B cell (primary cell): ENCODE results near the gene RSU1. TPM values are rescaled to one million over a fixed set of nuclear protein-coding genes. Genes with fewer than 3 reads are reported as not detected.
A peak's percentile ranks its signal among the peaks of the same experiment; 100 is the strongest.

ENCODE experiments used
- ATAC-seq: fragments of 200-7000 bp; cut with Tn5 transposase; one replicate; pipeline ENCODE4 v1.10.0; 2021; ENCODE audit warnings: low read depth, mild to moderate bottlenecking, moderate number of reproducible peaks, moderate library complexity
- CTCF ChIA-PET: fragments of 350-600 bp; sonication (Branson Sonifier 250); formaldehyde crosslinking; loops from one replicate; lab custom pipeline; 2021; ENCODE audit warnings: antibody characterized with exemption, inconsistent platforms; lab: Charles Lee
- POLR2A ChIA-PET: fragments of 350-600 bp; sonication (Branson Sonifier 250); formaldehyde crosslinking; loops from one replicate; lab custom pipeline; 2021; ENCODE audit warnings: antibody characterized with exemption; lab: Charles Lee
- DNase-seq: peaks from one replicate; pipeline ENCODE4 v3.0.0; 2013
- H2AFZ ChIP-seq: 2 replicates; pipeline ENCODE4 v1.6.1; 2012; ENCODE audit warnings: mild to moderate bottlenecking, low read depth, low read length; ENCODE audit not compliant: insufficient read depth, poor library complexity, severe bottlenecking
- H3K27ac ChIP-seq, 2 donors: 1 replicate in 1 of 2; 2 replicates in 1 of 2; pipeline ENCODE4 v1.5.1; 2012 to 2013; ENCODE audit warnings: low read length in 2 of 2, mild to moderate bottlenecking in 2 of 2, moderate library complexity in 1 of 2
- H3K27me3 ChIP-seq, 4 experiments: fragments of 200-600 bp in 1 of 4; sonication (generic) in 1 of 4; replicated peaks in 1 of 4; 1 replicate in 2 of 4; 2 replicates in 2 of 4; pipeline versions ENCODE4 v1.6.1 to v1.7.0; 2013 to 2016; ENCODE audit warnings: low read length in 3 of 4, mild to moderate bottlenecking in 2 of 4, mixed read lengths in 1 of 4, moderate library complexity in 1 of 4; ENCODE audit not compliant: insufficient read depth in 4 of 4, control insufficient read depth in 3 of 4; ENCODE audit errors: control extremely low read depth in 1 of 4
- H3K36me3 ChIP-seq, 2 experiments: replicated peaks in 1 of 2; 1 replicate in 1 of 2; 2 replicates in 1 of 2; pipeline versions ENCODE4 v1.6.1 to v1.7.1; 2013; ENCODE audit warnings: low read length in 1 of 2; ENCODE audit not compliant: insufficient read depth in 2 of 2, control insufficient read depth in 1 of 2; ENCODE audit errors: control extremely low read depth in 1 of 2, extremely low read depth in 1 of 2
- H3K4me1 ChIP-seq, 2 donors: fragments of 200-600 bp in 1 of 2; sonication (generic) in 1 of 2; 1 replicate in 1 of 2; 2 replicates in 1 of 2; pipeline versions ENCODE4 v1.5.1 to v1.6.1; 2013 to 2017; ENCODE audit warnings: low read length in 2 of 2; ENCODE audit not compliant: control insufficient read depth in 2 of 2, insufficient read depth in 2 of 2
- H3K4me2 ChIP-seq: replicated peaks from 2 replicates; pipeline ENCODE3; 2012; ENCODE audit warnings: mild to moderate bottlenecking, low read depth, low read length; ENCODE audit not compliant: poor library complexity, severe bottlenecking
- H3K4me3 ChIP-seq, 5 experiments: fragments of 200-600 bp in 1 of 5; sonication (generic) in 1 of 5; 1 replicate in 3 of 5; 2 replicates in 2 of 5; pipeline versions ENCODE4 v1.5.1 to v1.7.0; 2011 to 2016; ENCODE audit warnings: low read length in 4 of 5, mild to moderate bottlenecking in 4 of 5, low read depth in 2 of 5, control low read depth in 1 of 5, moderate library complexity in 1 of 5; ENCODE audit not compliant: insufficient read depth in 1 of 5; ENCODE audit errors: control extremely low read depth in 1 of 5, extremely low read depth in 1 of 5
- H3K79me2 ChIP-seq: fragments of 200-600 bp; sonication (generic); one replicate; pipeline ENCODE4 v1.6.0; 2016; ENCODE audit warnings: low read length; ENCODE audit not compliant: control insufficient read depth, insufficient read depth
- H3K9ac ChIP-seq: fragments of 200-600 bp; sonication (generic); 2 replicates; pipeline ENCODE4 v1.6.1; 2017; ENCODE audit warnings: mild to moderate bottlenecking, low read length, moderate library complexity
- H3K9me3 ChIP-seq, 3 donors: one replicate each; pipeline versions ENCODE4 v1.6.1 to v1.7.1; 2013; ENCODE audit warnings: low read length in 2 of 3; ENCODE audit not compliant: control insufficient read depth in 2 of 3, insufficient read depth in 1 of 3; ENCODE audit errors: control extremely low read depth in 1 of 3
- H4K20me1 ChIP-seq: 2 replicates; pipeline ENCODE4 v1.6.0; 2012; ENCODE audit warnings: mild to moderate bottlenecking, low read length; ENCODE audit not compliant: insufficient read depth, control insufficient read depth, poor library complexity, severe bottlenecking
- H3K27ac Mint-ChIP-seq: one replicate; pipeline ENCODE4 v1.8.0; 2021; ENCODE audit warnings: mixed read lengths
- H3K27me3 Mint-ChIP-seq: one replicate; pipeline ENCODE4 v1.8.0; 2021; ENCODE audit warnings: mixed read lengths
- H3K4me1 Mint-ChIP-seq: one replicate; pipeline ENCODE4 v1.8.0; 2021; ENCODE audit warnings: mixed read lengths
- H3K4me3 Mint-ChIP-seq: one replicate; pipeline ENCODE4 v1.8.0; 2021; ENCODE audit warnings: mixed read lengths
- H3K9me3 Mint-ChIP-seq: one replicate; pipeline ENCODE4 v1.8.0; 2022; ENCODE audit warnings: mixed read lengths; ENCODE audit not compliant: insufficient read depth
- EZH2 ChIP-seq: IDR thresholded peaks from 2 replicates; pipeline ENCODE4 v1.6.1; 2012; ENCODE audit warnings: borderline replicate concordance, low read depth, mild to moderate bottlenecking, moderate library complexity, low read length; ENCODE audit not compliant: insufficient read depth, poor library complexity, severe bottlenecking
- WGBS: methylation state at CpG from one replicate; pipeline ENCODE4 v1.1.5; 2013; ENCODE audit warnings: missing lambda C conversion rate; ENCODE audit not compliant: insufficient coverage; 5-methylcytosine and 5-hydroxymethylcytosine counted together
- intact Hi-C: fragments of 100-400 bp; cut with micrococcal nuclease; formaldehyde crosslinking; loops from one replicate; pipeline ENCODE4 v1.10.0; 2022
- polyA plus RNA-seq: library from polyadenylated mRNA; depleted of rRNA; stranded (reverse); fragments of >200 nt; gene quantifications from 2 replicates; pipeline ENCODE4 v1.2.3, GENCODE V29; 2012
- total RNA-seq, 2 donors: library from RNA; stranded (reverse); fragments of 120-200 nt in 1 of 2; gene quantifications; 1 replicate in 1 of 2; 2 replicates in 1 of 2; pipeline versions ENCODE4 v1.2.3 to v1.2.4, GENCODE V29; 2013 to 2022
- TF ChIP-seq, protein P1 (sequence below): fragments of 200-600 bp; IDR thresholded peaks from one replicate; pipeline ENCODE4 v1.8.0; 2022; ENCODE audit warnings: antibody characterized with exemption, mild to moderate bottlenecking

RSU1 gene
- total and polyA plus RNA-seq, 2 donors (not counting 1 experiment from before 2014, with no cell fraction given) = 33.4 to 41.1 TPM

DNA sequence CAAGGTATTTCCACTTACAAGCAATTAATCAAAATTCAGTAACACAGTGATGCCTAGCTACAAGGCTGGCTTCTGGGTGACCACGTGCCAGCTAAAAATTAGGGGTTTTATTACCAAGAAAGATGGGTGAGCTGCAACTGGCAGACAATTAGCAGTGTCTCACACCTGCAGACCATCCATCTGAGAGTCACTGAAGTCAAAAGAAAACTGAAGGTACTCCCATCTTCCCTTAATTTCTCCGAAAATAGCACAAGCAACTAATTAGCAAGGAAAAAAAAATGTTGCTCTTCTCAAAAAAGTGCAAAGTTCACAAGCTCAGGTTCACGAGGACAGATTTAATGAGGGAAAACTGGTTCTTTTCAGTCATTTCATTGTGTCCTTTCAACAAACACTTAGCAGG, 28.4 kb downstream of the RSU1 start:
- H2AFZ ChIP-seq = no peak overlapping the region
- no peaks in the 10 kb centered on the region for H3K27me3 ChIP-seq
- Mint-ChIP-seq H3K27me3 (no peaks in the 10 kb centered on the region), H3K4me3 (no peak overlapping the region), H3K27ac (no peak overlapping the region), H3K9me3 (peaks cover 4% of the 10 kb centered on the region), H3K4me1 (peaks cover 16% of the 10 kb centered on the region)
- intact Hi-C loops = no loop called here
- peaks cover 1 to 7% of the 10 kb centered on the region in 2 experiments for H3K36me3 ChIP-seq
- DNase-seq = no peak
- H3K4me3 ChIP-seq = no peak overlapping the region
- 86% methylated on average over 1 of the region's 3 CpGs for WGBS
- H3K27ac ChIP-seq = no peak overlapping the region
- no peak overlapping the region for H3K9ac ChIP-seq
- H3K4me2 ChIP-seq = no peak overlapping the region
- peaks cover 16% of the 10 kb centered on the region for H3K79me2 ChIP-seq
- TF ChIP-seq, protein P1, sequence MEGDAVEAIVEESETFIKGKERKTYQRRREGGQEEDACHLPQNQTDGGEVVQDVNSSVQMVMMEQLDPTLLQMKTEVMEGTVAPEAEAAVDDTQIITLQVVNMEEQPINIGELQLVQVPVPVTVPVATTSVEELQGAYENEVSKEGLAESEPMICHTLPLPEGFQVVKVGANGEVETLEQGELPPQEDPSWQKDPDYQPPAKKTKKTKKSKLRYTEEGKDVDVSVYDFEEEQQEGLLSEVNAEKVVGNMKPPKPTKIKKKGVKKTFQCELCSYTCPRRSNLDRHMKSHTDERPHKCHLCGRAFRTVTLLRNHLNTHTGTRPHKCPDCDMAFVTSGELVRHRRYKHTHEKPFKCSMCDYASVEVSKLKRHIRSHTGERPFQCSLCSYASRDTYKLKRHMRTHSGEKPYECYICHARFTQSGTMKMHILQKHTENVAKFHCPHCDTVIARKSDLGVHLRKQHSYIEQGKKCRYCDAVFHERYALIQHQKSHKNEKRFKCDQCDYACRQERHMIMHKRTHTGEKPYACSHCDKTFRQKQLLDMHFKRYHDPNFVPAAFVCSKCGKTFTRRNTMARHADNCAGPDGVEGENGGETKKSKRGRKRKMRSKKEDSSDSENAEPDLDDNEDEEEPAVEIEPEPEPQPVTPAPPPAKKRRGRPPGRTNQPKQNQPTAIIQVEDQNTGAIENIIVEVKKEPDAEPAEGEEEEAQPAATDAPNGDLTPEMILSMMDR = no peak
- TF ChIP-seq EZH2 = no peak
- peaks cover 0 to 6% (median 0%) of the 10 kb centered on the region in 3 donors for H3K9me3 ChIP-seq
- no peak for ATAC-seq
- peaks cover 9 to 19% of the 10 kb centered on the region in 2 donors for H3K4me1 ChIP-seq
- H4K20me1 ChIP-seq = no peaks in the 10 kb centered on the region
- ChIA-PET POLR2A (no interaction called here), CTCF (no interaction called here)

DNA sequence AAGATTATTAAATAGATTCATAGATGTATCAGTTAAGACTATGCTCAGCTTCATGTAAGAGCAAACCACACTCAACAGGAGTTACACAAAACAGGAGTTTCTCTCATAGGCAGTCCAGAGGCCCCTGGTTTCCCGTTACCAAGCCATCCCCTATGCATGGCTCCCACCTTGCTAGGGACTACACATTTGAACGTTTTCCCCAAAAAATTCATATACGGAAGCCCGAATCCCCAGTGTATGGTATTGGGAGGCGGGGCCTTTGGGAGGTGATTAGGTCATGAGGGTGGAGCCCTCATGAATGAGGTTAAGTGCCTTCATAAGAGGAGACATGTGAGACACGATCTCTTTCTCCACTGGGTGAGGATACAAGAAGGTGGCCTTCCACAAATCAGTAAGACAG, 29.1 kb downstream of the RSU1 start:
- no peaks in the 10 kb centered on the region for H3K27me3 ChIP-seq
- no peak overlapping the region for H3K4me3 Mint-ChIP-seq
- H3K79me2 ChIP-seq = peaks cover 10% of the 10 kb centered on the region
- TF ChIP-seq, protein P1 = no peak
- no peak for TF ChIP-seq EZH2
- peaks cover 16% of the 10 kb centered on the region for H3K4me1 Mint-ChIP-seq
- POLR2A ChIA-PET = no interaction called here
- H3K27ac ChIP-seq = peak overlapping the region in 1 of 2 donors; percentile 65
- no peaks in the 10 kb centered on the region for H4K20me1 ChIP-seq
- H3K4me3 ChIP-seq = no peak overlapping the region
- H3K36me3 ChIP-seq = peaks cover 1 to 7% of the 10 kb centered on the region in 2 experiments
- CTCF ChIA-PET = no interaction called here
- H3K9me3 Mint-ChIP-seq = peaks cover 4% of the 10 kb centered on the region
- no peak overlapping the region for H2AFZ ChIP-seq
- no CpG with 5 or more reads among the region's 6 CpGs for WGBS
- H3K27ac Mint-ChIP-seq = no peak overlapping the region
- H3K9ac ChIP-seq = no peak overlapping the region
- intact Hi-C loops = no loop called here
- H3K4me2 ChIP-seq = peak overlapping the region; percentile 29
- H3K4me1 ChIP-seq = peaks cover 9 to 19% of the 10 kb centered on the region in 2 donors
- H3K9me3 ChIP-seq = peaks cover 0 to 6% (median 0%) of the 10 kb centered on the region in 3 donors
- no peak for DNase-seq
- no peak for ATAC-seq
- H3K27me3 Mint-ChIP-seq = no peaks in the 10 kb centered on the region
